Body of pancreas (tissue), 4 donors: ENCODE results near the gene EEFSEC. TPM values are rescaled to one million over a fixed set of nuclear protein-coding genes. Genes with fewer than 3 reads are reported as not detected.
A peak's percentile ranks its signal among the peaks of the same experiment; 100 is the strongest.

Experiments used
- ATAC-seq: fragments of 150-250 bp; one replicate; pipeline ENCODE4 v1.9.1; 2016
- DNase-seq, 4 donors: peaks; one replicate each; pipeline ENCODE4 v3.0.0-alpha.2; 2019
- H3K27ac ChIP-seq, 4 donors: fragments of 200-600 bp; sonication (generic); 1 replicate in 3 of 4; 2 replicates in 1 of 4; pipeline versions ENCODE4 v1.5.1 to v1.6.1; 2016 to 2019; ENCODE audit warnings: mild to moderate bottlenecking in 1 of 4, mixed read lengths in 1 of 4, moderate library complexity in 1 of 4
- H3K27me3 ChIP-seq, 2 donors: fragments of 200-600 bp; sonication (generic); one replicate each; pipeline ENCODE4 v1.6.0; 2016; ENCODE audit warnings: mild to moderate bottlenecking in 1 of 2
- H3K36me3 ChIP-seq, 2 donors: fragments of 200-600 bp; sonication (generic); replicated peaks in 1 of 2; 2 replicates each; pipeline ENCODE4 v1.5.1; 2016; ENCODE audit warnings: low read depth in 2 of 2; ENCODE audit not compliant: insufficient read depth in 1 of 2
- H3K4me1 ChIP-seq: fragments of 200-600 bp; sonication (generic); one replicate; pipeline ENCODE4 v1.6.0; 2016
- H3K4me3 ChIP-seq, 2 donors: fragments of 200-600 bp; sonication (generic); 1 replicate in 1 of 2; 2 replicates in 1 of 2; pipeline ENCODE4 v1.5.1; 2016 to 2019
- H3K9me3 ChIP-seq, 3 donors: fragments of 200-600 bp; sonication (generic); 1 replicate in 2 of 3; 2 replicates in 1 of 3; pipeline ENCODE4 v1.5.1; 2016
- POLR2A ChIP-seq, 3 donors: fragments of 450-650 bp; IDR thresholded peaks; one replicate each; pipeline ENCODE4 v1.6.1; 2016; ENCODE audit warnings: antibody characterized with exemption in 3 of 3, mild to moderate bottlenecking in 2 of 3
- WGBS, 2 donors: methylation state at CpG; one replicate each; pipeline ENCODE4 v1.1.5; 2017; 5-methylcytosine and 5-hydroxymethylcytosine counted together
- intact Hi-C: fragments of 100-400 bp; cut with DNase I; formaldehyde crosslinking; loops from one replicate; pipeline ENCODE4 v1.15.1; 2023
- total RNA-seq, 2 donors: library from RNA; depleted of rRNA; stranded (reverse); fragments of >200 nt; gene quantifications; one replicate each; pipeline ENCODE4 v1.1.0, GENCODE V29; 2016
- TF ChIP-seq, protein P1 (sequence below), 7 experiments: fragments of 450-650 bp in 4 of 7; fragments of 200-600 bp in 3 of 7; sonication (generic) in 3 of 7; IDR thresholded peaks; one replicate each; pipeline ENCODE4 v1.5.1; 2016 to 2019; ENCODE audit warnings: antibody characterized with exemption in 7 of 7

EEFSEC gene
- total RNA-seq, 2 donors from 2014 or later: 8.6 to 33.0 TPM

- no peak overlapping the region for H3K4me3 ChIP-seq
- WGBS, 2 donors: 78 to 84% methylated on average over 11 of the region's 11 CpGs
- H3K27me3 ChIP-seq: no peaks in the 10 kb centered on the region
- intact Hi-C loops: no loop called here
- ATAC-seq (no peak), DNase-seq (no peak)
- peaks cover 16% of the 10 kb centered on the region for H3K4me1 ChIP-seq
- TF ChIP-seq, protein P1, sequence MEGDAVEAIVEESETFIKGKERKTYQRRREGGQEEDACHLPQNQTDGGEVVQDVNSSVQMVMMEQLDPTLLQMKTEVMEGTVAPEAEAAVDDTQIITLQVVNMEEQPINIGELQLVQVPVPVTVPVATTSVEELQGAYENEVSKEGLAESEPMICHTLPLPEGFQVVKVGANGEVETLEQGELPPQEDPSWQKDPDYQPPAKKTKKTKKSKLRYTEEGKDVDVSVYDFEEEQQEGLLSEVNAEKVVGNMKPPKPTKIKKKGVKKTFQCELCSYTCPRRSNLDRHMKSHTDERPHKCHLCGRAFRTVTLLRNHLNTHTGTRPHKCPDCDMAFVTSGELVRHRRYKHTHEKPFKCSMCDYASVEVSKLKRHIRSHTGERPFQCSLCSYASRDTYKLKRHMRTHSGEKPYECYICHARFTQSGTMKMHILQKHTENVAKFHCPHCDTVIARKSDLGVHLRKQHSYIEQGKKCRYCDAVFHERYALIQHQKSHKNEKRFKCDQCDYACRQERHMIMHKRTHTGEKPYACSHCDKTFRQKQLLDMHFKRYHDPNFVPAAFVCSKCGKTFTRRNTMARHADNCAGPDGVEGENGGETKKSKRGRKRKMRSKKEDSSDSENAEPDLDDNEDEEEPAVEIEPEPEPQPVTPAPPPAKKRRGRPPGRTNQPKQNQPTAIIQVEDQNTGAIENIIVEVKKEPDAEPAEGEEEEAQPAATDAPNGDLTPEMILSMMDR (IDR thresholded peaks at IDR 0.05): no peak
- TF ChIP-seq POLR2A (IDR thresholded peaks at IDR 0.05): no peak
- no peaks in the 10 kb centered on the region for H3K36me3 ChIP-seq
- H3K9me3 ChIP-seq: no peaks in the 10 kb centered on the region
- no peak overlapping the region for H3K27ac ChIP-seq
These were observed 90.6 kb downstream of the EEFSEC start for GRCh38 chr3:128243602-128244504.

GRCh38 chr3:128245460-128245859, 92.2 kb downstream of the EEFSEC start:
- intact Hi-C loops: no loop called here
- no peak overlapping the region for H3K27ac ChIP-seq
- no peaks in the 10 kb centered on the region for H3K9me3 ChIP-seq
- WGBS, 2 donors: 71 to 76% methylated on average over 5 of the region's 5 CpGs
- peaks cover 16% of the 10 kb centered on the region for H3K4me1 ChIP-seq
- DNase-seq: no peak
- ATAC-seq: no peak
- no peak overlapping the region for H3K4me3 ChIP-seq
- TF ChIP-seq, protein P1 (IDR thresholded peaks at IDR 0.05): no peak
- no peak for TF ChIP-seq POLR2A (IDR thresholded peaks at IDR 0.05)
- no peaks in the 10 kb centered on the region for H3K27me3 ChIP-seq
- H3K36me3 ChIP-seq: no peaks in the 10 kb centered on the region

DNA sequence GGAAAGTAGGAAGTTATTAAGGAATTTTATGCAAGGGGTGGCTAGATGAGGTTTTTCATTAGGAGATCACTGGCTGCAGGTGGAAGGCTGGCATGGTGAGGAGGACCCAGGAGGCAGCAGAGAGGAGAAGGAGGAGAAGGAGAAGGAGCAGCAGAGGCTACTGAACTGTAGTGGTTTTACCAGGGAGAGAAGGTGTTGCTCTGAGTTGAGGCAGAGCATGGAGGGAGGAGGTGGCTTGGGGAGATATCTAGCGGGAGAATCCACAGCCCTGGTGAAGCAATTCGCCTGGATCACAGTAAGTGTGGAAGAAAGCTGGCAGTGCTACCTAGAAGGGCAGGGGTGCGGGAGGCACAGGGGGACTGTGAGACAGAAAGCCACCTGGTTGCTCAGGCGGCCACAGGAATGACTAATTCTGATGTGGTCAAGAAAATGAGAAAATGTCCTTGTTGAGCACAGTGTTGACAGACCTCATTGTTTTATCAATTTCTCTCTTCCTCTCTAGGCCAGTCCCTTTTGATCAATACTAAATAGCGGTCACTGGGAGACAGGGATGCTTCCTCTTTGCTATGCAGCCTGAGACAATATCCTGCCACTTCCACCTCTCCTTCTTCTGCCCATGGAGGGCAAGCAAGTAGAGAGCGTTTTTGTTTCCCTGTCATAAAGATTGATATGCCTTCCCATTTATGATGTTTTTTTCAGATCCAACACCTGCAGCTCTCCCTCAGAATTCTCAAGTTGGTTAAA, 94.6 kb downstream of the EEFSEC start:
- intact Hi-C loops: no loop called here
- no peak for TF ChIP-seq POLR2A (IDR thresholded peaks at IDR 0.05)
- TF ChIP-seq, protein P1 (IDR thresholded peaks at IDR 0.05): no peak
- 41 to 62% methylated on average over 6 of the region's 6 CpGs for WGBS, 2 donors

GRCh38 chr3:128252083-128252482, 98.8 kb downstream of the EEFSEC start:
- H3K9me3 ChIP-seq: no peaks in the 10 kb centered on the region
- intact Hi-C loops: no loop called here
- WGBS, 2 donors: 91 to 98% methylated on average over 3 of the region's 3 CpGs
- no peak for ATAC-seq
- no peak overlapping the region for H3K4me3 ChIP-seq
- H3K4me1 ChIP-seq: peaks cover 16% of the 10 kb centered on the region
- H3K27me3 ChIP-seq: no peaks in the 10 kb centered on the region
- H3K36me3 ChIP-seq: no peaks in the 10 kb centered on the region
- TF ChIP-seq POLR2A (IDR thresholded peaks at IDR 0.05): no peak
- TF ChIP-seq, protein P1 (IDR thresholded peaks at IDR 0.05): no peak
- no peak for DNase-seq
- H3K27ac ChIP-seq: no peak overlapping the region

More for the DNA sequence above, 94.6 kb downstream of the EEFSEC start:
- H3K9me3 ChIP-seq: no peaks in the 10 kb centered on the region
- DNase-seq (peak in 3 of 4 donors; percentile 22 to 33 (median 31)), ATAC-seq (no peak)
- peaks cover 16% of the 10 kb centered on the region for H3K4me1 ChIP-seq
- no peaks in the 10 kb centered on the region for H3K36me3 ChIP-seq
- no peaks in the 10 kb centered on the region for H3K27me3 ChIP-seq
- H3K4me3 ChIP-seq: no peak overlapping the region
- H3K27ac ChIP-seq: peak overlapping the region in 1 of 4 donors; percentile 7
